Measurements from ENCODE around the gene NFIA. TPM values are rescaled to one million over a fixed set of nuclear protein-coding genes. Genes with fewer than 3 reads are reported as not detected.

Gene NFIA
- total RNA-seq, 1 donor from 2014 or later, result 66.6 TPM

DNA sequence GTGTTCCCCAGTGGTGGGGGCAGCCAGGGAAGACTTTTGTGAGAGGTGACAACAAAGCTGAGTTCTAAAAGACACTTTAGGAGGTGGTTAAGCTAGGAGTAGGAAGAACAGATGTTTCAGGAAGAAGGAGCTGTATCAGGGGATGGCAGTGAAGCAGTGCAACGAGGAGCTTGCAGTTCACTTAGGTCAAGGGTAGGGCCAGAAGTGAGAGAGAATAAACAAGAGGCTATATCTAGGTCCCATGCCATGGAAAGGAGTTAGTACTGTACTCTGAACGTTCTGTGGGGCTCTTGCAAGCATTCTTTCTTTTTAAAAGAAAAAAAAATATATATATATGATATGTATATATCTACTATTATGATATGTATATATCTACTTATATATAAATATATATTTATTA, 244.4 kb downstream of the NFIA start:
- Histone ChIP-seq H3K9me3 (no peaks in the 10 kb centered on the region), H3K4me1 (no peaks in the 10 kb centered on the region), H3K27ac (no peak overlapping the region), H3K36me3 (no peaks in the 10 kb centered on the region), H3K4me3 (no peak overlapping the region), H3K27me3 (no peaks in the 10 kb centered on the region)
- intact Hi-C loops (cut with DNase I), result no loop called here
- DNase-seq, result no peak
- no peak for ATAC-seq
- TF ChIP-seq, protein P1, sequence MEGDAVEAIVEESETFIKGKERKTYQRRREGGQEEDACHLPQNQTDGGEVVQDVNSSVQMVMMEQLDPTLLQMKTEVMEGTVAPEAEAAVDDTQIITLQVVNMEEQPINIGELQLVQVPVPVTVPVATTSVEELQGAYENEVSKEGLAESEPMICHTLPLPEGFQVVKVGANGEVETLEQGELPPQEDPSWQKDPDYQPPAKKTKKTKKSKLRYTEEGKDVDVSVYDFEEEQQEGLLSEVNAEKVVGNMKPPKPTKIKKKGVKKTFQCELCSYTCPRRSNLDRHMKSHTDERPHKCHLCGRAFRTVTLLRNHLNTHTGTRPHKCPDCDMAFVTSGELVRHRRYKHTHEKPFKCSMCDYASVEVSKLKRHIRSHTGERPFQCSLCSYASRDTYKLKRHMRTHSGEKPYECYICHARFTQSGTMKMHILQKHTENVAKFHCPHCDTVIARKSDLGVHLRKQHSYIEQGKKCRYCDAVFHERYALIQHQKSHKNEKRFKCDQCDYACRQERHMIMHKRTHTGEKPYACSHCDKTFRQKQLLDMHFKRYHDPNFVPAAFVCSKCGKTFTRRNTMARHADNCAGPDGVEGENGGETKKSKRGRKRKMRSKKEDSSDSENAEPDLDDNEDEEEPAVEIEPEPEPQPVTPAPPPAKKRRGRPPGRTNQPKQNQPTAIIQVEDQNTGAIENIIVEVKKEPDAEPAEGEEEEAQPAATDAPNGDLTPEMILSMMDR (IDR thresholded peaks at IDR 0.05), result no peak

GRCh38 chr1:61327436-61327835, 245.1 kb downstream of the NFIA start:
- intact Hi-C loops (cut with DNase I), result no loop called here
- Histone ChIP-seq H3K27me3 (no peaks in the 10 kb centered on the region), H3K4me3 (no peak overlapping the region), H3K4me1 (no peaks in the 10 kb centered on the region), H3K9me3 (no peaks in the 10 kb centered on the region), H3K27ac (no peak overlapping the region), H3K36me3 (no peaks in the 10 kb centered on the region)
- DNase-seq (no peak), ATAC-seq (no peak)
- TF ChIP-seq, protein P1 (IDR thresholded peaks at IDR 0.05), result no peak

DNA sequence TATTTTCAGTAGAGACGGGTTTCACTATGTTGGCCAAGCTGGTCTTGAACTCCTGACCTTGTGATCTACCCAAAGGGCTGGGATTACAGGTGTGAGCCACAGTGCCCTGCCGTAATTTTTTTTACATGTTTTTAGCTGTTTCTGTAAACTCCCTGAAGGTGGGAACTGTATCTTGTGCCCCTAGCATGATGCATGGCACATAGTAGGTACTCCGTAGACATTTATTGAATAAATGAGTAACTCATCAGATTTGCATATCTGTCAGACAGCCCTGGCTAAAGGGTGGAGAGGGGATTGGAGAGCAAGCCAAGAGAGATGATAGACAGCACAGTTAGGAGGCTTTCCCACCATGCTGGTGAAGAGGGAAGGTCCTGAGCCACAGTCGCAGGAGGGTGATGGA, 247.2 kb downstream of the NFIA start:
- H3K27ac ChIP-seq, result no peak overlapping the region
- ATAC-seq (no peak), DNase-seq (no peak)
- no peaks in the 10 kb centered on the region for H3K36me3 ChIP-seq
- H3K4me3 ChIP-seq, result no peak overlapping the region
- H3K4me1 ChIP-seq, result no peaks in the 10 kb centered on the region
- intact Hi-C loops (cut with DNase I), result no loop called here
- no peaks in the 10 kb centered on the region for H3K27me3 ChIP-seq
- TF ChIP-seq, protein P1 (IDR thresholded peaks at IDR 0.05), result no peak
- no peaks in the 10 kb centered on the region for H3K9me3 ChIP-seq

DNA sequence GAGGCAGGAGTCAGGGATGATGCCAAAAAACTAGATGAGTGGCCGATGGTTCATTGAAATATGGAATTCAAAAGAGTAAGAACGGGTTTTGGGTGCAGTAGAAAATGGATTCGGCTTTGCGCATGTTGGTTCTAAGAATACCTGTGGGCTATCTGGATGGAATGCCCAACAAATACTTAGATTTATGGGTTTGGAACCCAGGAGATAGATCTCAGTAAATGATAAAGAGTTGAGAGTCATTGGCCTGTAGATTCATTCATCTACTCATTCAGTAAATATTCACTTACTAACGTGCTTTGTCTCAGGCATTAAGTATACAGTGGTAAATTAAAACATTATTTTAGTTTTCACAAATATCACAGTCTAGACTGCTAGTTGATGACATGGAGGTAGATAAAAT, 247.7 kb downstream of the NFIA start:
- Histone ChIP-seq H3K4me1 (no peaks in the 10 kb centered on the region), H3K27me3 (no peaks in the 10 kb centered on the region), H3K4me3 (no peak overlapping the region), H3K36me3 (no peaks in the 10 kb centered on the region), H3K9me3 (no peaks in the 10 kb centered on the region), H3K27ac (no peak overlapping the region)
- ATAC-seq, result no peak
- TF ChIP-seq, protein P1 (IDR thresholded peaks at IDR 0.05), result no peak
- DNase-seq, result no peak
- intact Hi-C loops (cut with DNase I), result loop anchor here (10.0 kb wide), 1 partner anchor 255 kb away; no protein-coding TSS in a partner anchor

DNA sequence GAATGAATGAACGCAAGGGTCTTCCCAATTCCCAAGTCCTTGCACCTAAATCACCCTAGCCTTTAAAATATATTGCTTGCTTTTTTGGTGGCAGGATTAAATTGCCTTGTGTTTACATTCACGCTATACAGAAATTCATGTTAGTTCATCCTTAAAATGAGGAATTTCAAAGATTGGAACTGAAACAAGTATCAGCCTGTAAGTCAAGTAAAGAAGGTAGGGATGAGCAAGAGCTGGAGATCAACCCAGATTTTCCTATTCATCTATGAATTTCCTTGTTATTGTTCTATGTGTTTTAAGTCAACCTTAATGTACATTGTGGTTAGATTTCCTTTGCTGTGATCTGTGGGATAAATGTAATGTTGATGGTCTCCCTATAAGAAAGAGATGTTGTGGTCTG, 248.2 kb downstream of the NFIA start:
- ATAC-seq (no peak), DNase-seq (no peak)
- H3K4me1 ChIP-seq, result no peaks in the 10 kb centered on the region
- no peaks in the 10 kb centered on the region for H3K27me3 ChIP-seq
- no peaks in the 10 kb centered on the region for H3K9me3 ChIP-seq
- no peak overlapping the region for H3K4me3 ChIP-seq
- H3K36me3 ChIP-seq, result no peaks in the 10 kb centered on the region
- TF ChIP-seq, protein P1 (IDR thresholded peaks at IDR 0.05), result no peak
- intact Hi-C loops (cut with DNase I), result loop anchor here (10.0 kb wide), 1 partner anchor 256 kb away; no protein-coding TSS in a partner anchor
- H3K27ac ChIP-seq, result no peak overlapping the region

GRCh38 chr1:61332196-61332753, 249.9 kb downstream of the NFIA start:
- Histone ChIP-seq H3K27ac (no peak overlapping the region), H3K36me3 (no peaks in the 10 kb centered on the region), H3K27me3 (no peaks in the 10 kb centered on the region), H3K4me3 (no peak overlapping the region), H3K9me3 (no peaks in the 10 kb centered on the region), H3K4me1 (no peaks in the 10 kb centered on the region)
- DNase-seq (no peak), ATAC-seq (no peak)
- TF ChIP-seq, protein P1 (IDR thresholded peaks at IDR 0.05), result no peak
- intact Hi-C loops (cut with DNase I), result loop anchor here (10.0 kb wide), 1 partner anchor 257 kb away; no protein-coding TSS in a partner anchor
